GM21390 (cell line): ENCODE data around the gene LRRC51.
A peak's percentile ranks its signal among the peaks of the same experiment; 100 is the strongest.

Source experiments
- ATAC-seq: cut with Tn5 transposase; IDR thresholded peaks from one replicate; pipeline ENCODE4 v1.9.1; 2021; ENCODE audit not compliant: unreplicated experiment

Gene LRRC51

GRCh38 chr11:72080326-72081183 lies at the start of gene LRRC51, which contains the start of gene NUMA1:
Gene LRRC51 (plus strand): TSS chr11:72080850. CDS start chr11:72089084, 8,234 bp downstream.
Gene NUMA1 (minus strand): TSS chr11:72080542. CDS start chr11:72035943, 44,599 bp downstream.
- ATAC-seq, result peak; percentile 93

- no peak for ATAC-seq
These were observed 44.0 kb upstream of the LRRC51 start for GRCh38 chr11:72036687-72037086.

GRCh38 chr11:72037554-72038311 lies 42.9 kb upstream of the LRRC51 start:
- ATAC-seq, result no peak

- ATAC-seq, result no peak
These were observed 42.2 kb upstream of the LRRC51 start for GRCh38 chr11:72038491-72038890.

- ATAC-seq, result no peak
These were observed 41.4 kb upstream of the LRRC51 start for GRCh38 chr11:72039031-72039855.

GRCh38 chr11:72039856-72040401 lies 40.7 kb upstream of the LRRC51 start:
- ATAC-seq, result no peak

GRCh38 chr11:72040491-72041363 lies 39.9 kb upstream of the LRRC51 start:
- ATAC-seq, result no peak

- no peak for ATAC-seq
These were observed 39.1 kb upstream of the LRRC51 start for GRCh38 chr11:72041364-72042063.

GRCh38 chr11:72042064-72042745 lies 38.4 kb upstream of the LRRC51 start:
- ATAC-seq, result no peak

GRCh38 chr11:72045849-72046248 lies 34.8 kb upstream of the LRRC51 start:
- ATAC-seq, result no peak

- no peak for ATAC-seq
These were observed 31.7 kb upstream of the LRRC51 start for GRCh38 chr11:72048766-72049460.

GRCh38 chr11:72058416-72059034 lies 22.1 kb upstream of the LRRC51 start:
- ATAC-seq, result no peak

GRCh38 chr11:72061739-72062396 lies 18.8 kb upstream of the LRRC51 start:
- no peak for ATAC-seq

GRCh38 chr11:72066855-72067254 lies 13.8 kb upstream of the LRRC51 start:
- no peak for ATAC-seq

- ATAC-seq, result no peak
These were observed 13.4 kb upstream of the LRRC51 start for GRCh38 chr11:72067266-72067665.

GRCh38 chr11:72067676-72068075 lies 13.0 kb upstream of the LRRC51 start:
- ATAC-seq, result no peak

- ATAC-seq, result no peak
These were observed 11.4 kb upstream of the LRRC51 start for GRCh38 chr11:72069200-72069599.
